ENCODE data around the gene FADS1. TPM values are rescaled to one million over a fixed set of nuclear protein-coding genes. Genes with fewer than 3 reads are reported as not detected.
A peak's percentile ranks its signal among the peaks of the same experiment; 100 is the strongest.

Gene FADS1
- total and polyA plus RNA-seq, 2 of the 13 experiments (the other 11 are each of a cell fraction or from before 2014, with no cell fraction given), result 91.8 to 108 TPM

- ChIA-PET POLR2A (interaction anchor here (0.6 to 4.2 kb wide), 24 partner anchors 9 to 799 kb away, joined by 3 to 50 read pairs (median 4); partner anchors contain the start of genes BEST1, FADS1, FADS2 and FTH1), CTCF (ENCODE audit: low intra/inter-chr PET ratio, low total read pairs) (no interaction called here)
- Histone ChIP-seq H3K36me3 (replicated peaks in 1 of 2; ENCODE audit: control insufficient read depth in 1 of 2, insufficient read depth in 2 of 2, low read length in 2 of 2) (peaks cover 10 to 48% of the 10 kb centered on the region in 2 experiments), H3K27ac (ENCODE audit: extremely low read length, insufficient read depth, low read length) (peak within 1 kb of the TSS; percentile 99), H4K20me1 (ENCODE audit: insufficient read depth, low read length) (no peaks in the 10 kb centered on the region; the same call in 1 of the 2 replicates), H3K4me3 (replicated peaks in 1 of 3; ENCODE audit: insufficient read depth in 1 of 3, low read depth in 2 of 3, low read length in 3 of 3) (peak within 1 kb of the TSS; percentile 68 to 87 (median 81)), H3K9me3 (ENCODE audit: low read length) (no peaks in the 10 kb centered on the region), H3K79me2 (ENCODE audit: insufficient read depth, low read length) (peaks cover 47% of the 10 kb centered on the region), H3K9ac (ENCODE audit: insufficient read depth, low read depth, low read length) (peak within 1 kb of the TSS; percentile 96), H3K4me1 (ENCODE audit: insufficient read depth, low read length) (peaks cover 49% of the 10 kb centered on the region), H3K27me3 (ENCODE audit: control insufficient read depth in 1 of 2, insufficient read depth in 2 of 2, low read length in 2 of 2) (no peaks in the 10 kb centered on the region; a peak in 1 of 5 replicates), H3K4me2 (ENCODE audit: low read depth, low read length) (peak within 1 kb of the TSS; percentile 89), H2AFZ (ENCODE audit: low read length) (peak within 1 kb of the TSS; percentile 88)
- no TSS peak for BruUV-seq (replicated peaks)
- WGBS (ENCODE audit: low lambda C conversion rate), result 0% methylated on average over 8 of the region's 61 CpGs
- DNase-seq (ENCODE audit: low spot score) (peak; percentile 91), FAIRE-seq (no peak), ATAC-seq (peak; percentile 86)
- intact Hi-C loops (cut with micrococcal nuclease; ENCODE audit: unreplicated experiment), result loop anchor here (1.0 kb wide), 1 partner anchor 316 kb away; no protein-coding TSS in a partner anchor
- in situ Hi-C loops (cut with HindIII; ENCODE audit: extremely low pct_ligation_motif_present, low pct_unique_long_range_greater_than_20kb), result loop anchor here (10.0 kb wide), 1 partner anchor 292 kb away; no protein-coding TSS in a partner anchor
- TF ChIP-seq PHF20 (CRISPR knock-in tag; IDR thresholded peaks at IDR 0.05) (peak; percentile 90), KLF6 (CRISPR knock-in tag; IDR thresholded peaks at IDR 0.05) (peak; percentile 55; the same call in 1 of the 2 replicates), GMEB2 (CRISPR knock-in tag; IDR thresholded peaks at IDR 0.05; ENCODE audit: low read depth) (peak; percentile 7; the same call in 1 of the 2 replicates), ASH2L (IDR thresholded peaks at IDR 0.05; ENCODE audit: insufficient read length, low read depth, low read length) (no peak), ATF7-NPFF (CRISPR knock-in tag; IDR thresholded peaks at IDR 0.05; ENCODE audit: low read depth) (peak; percentile 92; the same call in 1 of the 2 replicates), ZNF709 (CRISPR knock-in tag; IDR thresholded peaks at IDR 0.05) (peak; percentile 83), KAT7 (CRISPR knock-in tag; IDR thresholded peaks at IDR 0.05; ENCODE audit: borderline replicate concordance) (peak; percentile 58), CENPT (CRISPR knock-in tag; IDR thresholded peaks at IDR 0.05; ENCODE audit: low read depth) (no peak), KLF9 (CRISPR knock-in tag; IDR thresholded peaks at IDR 0.05; ENCODE audit: low read depth) (0 out of 2 replicates have a peak, but pooled peaks have one; percentile 40), TAF15 (IDR thresholded peaks at IDR 0.05; ENCODE audit: low read depth, low read length, poor library complexity, severe bottlenecking) (peak; percentile 44), ZNF670 (CRISPR knock-in tag; IDR thresholded peaks at IDR 0.05; ENCODE audit: borderline replicate concordance) (no peak), ZSCAN25 (CRISPR knock-in tag; IDR thresholded peaks at IDR 0.05) (0 out of 2 replicates have a peak, but pooled peaks have one; percentile 17), ZNF124 (CRISPR knock-in tag; IDR thresholded peaks at IDR 0.05) (peak; percentile 24; the same call in 1 of the 2 replicates), ZNF782 (CRISPR knock-in tag; IDR thresholded peaks at IDR 0.05; ENCODE audit: borderline replicate concordance) (no peak), BORCS8-MEF2B (CRISPR knock-in tag; IDR thresholded peaks at IDR 0.05) (peak; percentile 66)
- TF ChIP-seq, protein P1, sequence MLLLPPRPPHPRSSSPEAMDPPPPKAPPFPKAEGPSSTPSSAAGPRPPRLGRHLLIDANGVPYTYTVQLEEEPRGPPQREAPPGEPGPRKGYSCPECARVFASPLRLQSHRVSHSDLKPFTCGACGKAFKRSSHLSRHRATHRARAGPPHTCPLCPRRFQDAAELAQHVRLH (CRISPR knock-in tag; IDR thresholded peaks at IDR 0.05; ENCODE audit: borderline replicate concordance, low read depth), result no peak
- TF ChIP-seq, protein P2, sequence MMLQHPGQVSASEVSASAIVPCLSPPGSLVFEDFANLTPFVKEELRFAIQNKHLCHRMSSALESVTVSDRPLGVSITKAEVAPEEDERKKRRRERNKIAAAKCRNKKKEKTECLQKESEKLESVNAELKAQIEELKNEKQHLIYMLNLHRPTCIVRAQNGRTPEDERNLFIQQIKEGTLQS (CRISPR knock-in tag; IDR thresholded peaks at IDR 0.05), result no peak; the same call in 1 of the 2 replicates
- TF ChIP-seq, protein P3, sequence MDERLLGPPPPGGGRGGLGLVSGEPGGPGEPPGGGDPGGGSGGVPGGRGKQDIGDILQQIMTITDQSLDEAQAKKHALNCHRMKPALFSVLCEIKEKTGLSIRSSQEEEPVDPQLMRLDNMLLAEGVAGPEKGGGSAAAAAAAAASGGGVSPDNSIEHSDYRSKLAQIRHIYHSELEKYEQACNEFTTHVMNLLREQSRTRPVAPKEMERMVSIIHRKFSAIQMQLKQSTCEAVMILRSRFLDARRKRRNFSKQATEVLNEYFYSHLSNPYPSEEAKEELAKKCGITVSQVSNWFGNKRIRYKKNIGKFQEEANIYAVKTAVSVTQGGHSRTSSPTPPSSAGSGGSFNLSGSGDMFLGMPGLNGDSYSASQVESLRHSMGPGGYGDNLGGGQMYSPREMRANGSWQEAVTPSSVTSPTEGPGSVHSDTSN (CRISPR knock-in tag; IDR thresholded peaks at IDR 0.05), result no peak
- TF ChIP-seq, protein P4, sequence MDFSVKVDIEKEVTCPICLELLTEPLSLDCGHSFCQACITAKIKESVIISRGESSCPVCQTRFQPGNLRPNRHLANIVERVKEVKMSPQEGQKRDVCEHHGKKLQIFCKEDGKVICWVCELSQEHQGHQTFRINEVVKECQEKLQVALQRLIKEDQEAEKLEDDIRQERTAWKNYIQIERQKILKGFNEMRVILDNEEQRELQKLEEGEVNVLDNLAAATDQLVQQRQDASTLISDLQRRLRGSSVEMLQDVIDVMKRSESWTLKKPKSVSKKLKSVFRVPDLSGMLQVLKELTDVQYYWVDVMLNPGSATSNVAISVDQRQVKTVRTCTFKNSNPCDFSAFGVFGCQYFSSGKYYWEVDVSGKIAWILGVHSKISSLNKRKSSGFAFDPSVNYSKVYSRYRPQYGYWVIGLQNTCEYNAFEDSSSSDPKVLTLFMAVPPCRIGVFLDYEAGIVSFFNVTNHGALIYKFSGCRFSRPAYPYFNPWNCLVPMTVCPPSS (IDR thresholded peaks at IDR 0.05), result no peak
Measured at GRCh38 chr11:61792310-61793082, 24.3 kb downstream of the FADS1 start, which contains the start of the genes FEN1 and TMEM258. TSS of gene FEN1 (plus strand) at chr11:61792911. CDS start at chr11:61795362, 2,451 bp downstream. TSS of gene TMEM258 (minus strand) at chr11:61792599. CDS start at chr11:61792558, 41 bp downstream.

Measured in HepG2 (cell line).